Pons (tissue), 1 donor: ENCODE results near the gene POLD3.

Experiments used
- DNase-seq: peaks from one replicate; pipeline ENCODE4 v3.0.0-alpha.2; 2016; ENCODE audit warnings: low spot score

The POLD3 gene

GRCh38 chr11:74691755-74692154 lies 99.4 kb downstream of the POLD3 start:
- DNase-seq, result no peak
